SK-N-MC (cell line): ENCODE measurements around the gene LAMA5.

Experiments used
- DNase-seq: peaks from one replicate; pipeline ENCODE4 v3.0.0-alpha.2; 2011; ENCODE audit warnings: low read depth, low spot score
- H3K27ac ChIP-seq: fragments of 200-600 bp; sonication (generic); 2 replicates; pipeline ENCODE4 v1.5.1; 2016; ENCODE audit warnings: mixed run types
- H3K36me3 ChIP-seq: fragments of 200-600 bp; sonication (generic); 2 replicates; pipeline ENCODE4 v1.6.1; 2017; ENCODE audit warnings: antibody characterized with exemption, low read length, mixed read lengths; ENCODE audit not compliant: insufficient read depth
- H3K4me3 ChIP-seq: fragments of 200-600 bp; sonication (generic); 2 replicates; pipeline ENCODE4 v1.5.1; 2016
- H3K9ac ChIP-seq: fragments of 200-600 bp; sonication (generic); 2 replicates; pipeline ENCODE4 v1.8.0; 2017; ENCODE audit warnings: mixed run types, mixed read lengths; ENCODE audit not compliant: insufficient read length
- H3K9me3 ChIP-seq: fragments of 200-600 bp; sonication (generic); 2 replicates; pipeline ENCODE4 v1.6.1; 2017; ENCODE audit warnings: low read depth, mild to moderate bottlenecking, antibody characterized with exemption, low read length, moderate library complexity, mixed read lengths
- EZH2 ChIP-seq: fragments of 200-600 bp; sonication (generic); IDR thresholded peaks from one replicate; pipeline ENCODE4 v1.6.1; 2017; ENCODE audit warnings: antibody characterized with exemption
- FOXP2 ChIP-seq: optimal IDR thresholded peaks from 2 replicates; pipeline ENCODE3; 2011; ENCODE audit warnings: mild to moderate bottlenecking, moderate library complexity; ENCODE audit not compliant: insufficient read depth; ENCODE audit errors: extremely low read length, control extremely low read depth
- POLR2AphosphoS5 ChIP-seq: IDR thresholded peaks from 2 replicates; pipeline ENCODE4 v1.6.1; 2012; ENCODE audit warnings: mild to moderate bottlenecking, low read depth, low read length, borderline replicate concordance

LAMA5 gene

GRCh38 chr20:62339647-62340062, 27.5 kb downstream of the LAMA5 start:
- Histone ChIP-seq H3K27ac (no peak overlapping the region), H3K4me3 (no peak overlapping the region), H3K9ac (no peak overlapping the region), H3K36me3 (no peaks in the 10 kb centered on the region), H3K9me3 (no peaks in the 10 kb centered on the region)
- no peak for DNase-seq
- TF ChIP-seq POLR2AphosphoS5 (no peak), FOXP2 (no peak), EZH2 (no peak)

GRCh38 chr20:62338294-62338620, 28.9 kb downstream of the LAMA5 start:
- Histone ChIP-seq H3K4me3 (no peak overlapping the region), H3K36me3 (no peaks in the 10 kb centered on the region), H3K9me3 (no peaks in the 10 kb centered on the region), H3K27ac (no peak overlapping the region), H3K9ac (no peak overlapping the region)
- TF ChIP-seq POLR2AphosphoS5 (no peak), EZH2 (no peak), FOXP2 (no peak)
- no peak for DNase-seq

GRCh38 chr20:62337558-62338293, 29.4 kb downstream of the LAMA5 start:
- Histone ChIP-seq H3K27ac (no peak overlapping the region), H3K4me3 (no peak overlapping the region)
- TF ChIP-seq POLR2AphosphoS5: no peak

GRCh38 chr20:62336775-62337557, 30.1 kb downstream of the LAMA5 start:
- TF ChIP-seq EZH2: no peak
- TF ChIP-seq POLR2AphosphoS5: no peak
- TF ChIP-seq FOXP2: no peak
- H3K4me3 ChIP-seq: no peak overlapping the region
- no peaks in the 10 kb centered on the region for H3K36me3 ChIP-seq
- no peak overlapping the region for H3K9ac ChIP-seq
- DNase-seq: no peak
- H3K27ac ChIP-seq: no peak overlapping the region
- H3K9me3 ChIP-seq: no peaks in the 10 kb centered on the region

More at GRCh38 chr20:62337558-62338293, 29.4 kb downstream of the LAMA5 start:
- Histone ChIP-seq H3K9me3 (no peaks in the 10 kb centered on the region), H3K36me3 (no peaks in the 10 kb centered on the region), H3K9ac (no peak overlapping the region)
- no peak for DNase-seq

GRCh38 chr20:62336329-62336728, 30.8 kb downstream of the LAMA5 start:
- Histone ChIP-seq H3K9ac (no peak overlapping the region), H3K4me3 (no peak overlapping the region), H3K27ac (no peak overlapping the region), H3K9me3 (no peaks in the 10 kb centered on the region), H3K36me3 (no peaks in the 10 kb centered on the region)
- DNase-seq: no peak
- no peak for TF ChIP-seq EZH2
- no peak for TF ChIP-seq POLR2AphosphoS5
- TF ChIP-seq FOXP2: no peak

- no peak overlapping the region for H3K4me3 ChIP-seq
- no peaks in the 10 kb centered on the region for H3K36me3 ChIP-seq
- no peaks in the 10 kb centered on the region for H3K9me3 ChIP-seq
- DNase-seq: no peak
- no peak overlapping the region for H3K9ac ChIP-seq
- no peak overlapping the region for H3K27ac ChIP-seq
- TF ChIP-seq FOXP2: no peak
- no peak for TF ChIP-seq POLR2AphosphoS5
- no peak for TF ChIP-seq EZH2
Observed at GRCh38 chr20:62335532-62335931, 31.6 kb downstream of the LAMA5 start.

GRCh38 chr20:62334881-62335280, 32.2 kb downstream of the LAMA5 start:
- Histone ChIP-seq H3K4me3 (no peak overlapping the region), H3K36me3 (no peaks in the 10 kb centered on the region), H3K9ac (no peak overlapping the region), H3K27ac (no peak overlapping the region), H3K9me3 (no peaks in the 10 kb centered on the region)
- DNase-seq: no peak
- TF ChIP-seq EZH2 (no peak), FOXP2 (no peak), POLR2AphosphoS5 (no peak)

GRCh38 chr20:62333820-62334595, 33.1 kb downstream of the LAMA5 start:
- no peak for TF ChIP-seq POLR2AphosphoS5
- no peak for TF ChIP-seq EZH2
- TF ChIP-seq FOXP2: no peak

More at GRCh38 chr20:62333820-62334595, 33.1 kb downstream of the LAMA5 start:
- H3K27ac ChIP-seq: no peak overlapping the region
- no peaks in the 10 kb centered on the region for H3K36me3 ChIP-seq
- no peak for DNase-seq
- no peak overlapping the region for H3K4me3 ChIP-seq
- H3K9me3 ChIP-seq: no peaks in the 10 kb centered on the region
- no peak overlapping the region for H3K9ac ChIP-seq
